Activated gamma-delta T cell treated with Interleukin-2 at 50 U/mL for 16 hours (primary cell): Measurements from ENCODE around the gene SLC6A7.

Source experiments
- DNase-seq: peaks from one replicate; pipeline ENCODE4 v3.0.0-alpha.2; 2020

Gene SLC6A7

DNA sequence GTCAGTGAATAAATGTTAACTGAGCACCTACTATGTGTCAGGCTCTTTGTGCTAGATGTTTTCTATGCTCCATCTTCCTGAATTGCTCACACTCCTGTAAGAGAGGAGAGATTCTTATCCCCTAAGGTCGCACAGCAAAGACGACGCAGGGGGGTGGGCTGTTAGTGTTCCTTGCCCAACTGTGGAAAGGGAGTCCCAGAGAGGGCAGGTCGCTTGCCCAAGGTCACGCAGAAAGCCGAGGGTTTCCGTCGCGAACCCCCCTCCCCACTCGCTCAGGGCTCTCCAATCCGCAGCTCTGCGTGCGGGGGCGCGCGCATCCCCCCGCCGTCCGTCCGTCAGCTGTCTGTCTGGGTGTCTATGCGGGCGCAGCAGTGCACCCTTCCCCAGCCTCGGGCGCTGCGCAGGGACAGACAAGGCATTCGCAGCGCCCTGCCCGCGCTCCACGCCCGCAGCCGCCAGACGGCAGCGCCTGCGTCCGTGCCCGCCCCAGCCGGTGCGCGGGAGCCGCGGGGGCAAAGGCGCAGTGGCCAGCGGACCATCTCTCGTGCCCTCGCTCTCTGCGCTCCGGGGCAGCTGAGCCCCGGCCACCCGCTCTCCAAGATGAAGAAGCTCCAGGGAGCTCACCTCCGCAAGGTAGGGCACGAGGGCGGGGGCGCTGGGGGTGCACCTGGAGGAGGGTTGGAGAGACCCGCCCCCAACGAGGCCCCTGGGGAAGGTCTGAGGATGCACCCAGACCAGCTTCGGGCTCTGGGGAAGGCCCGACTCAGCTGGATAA, at the start of gene SLC6A7:
SLC6A7 (plus strand) TSS at position 335 of the 775 bp plus-strand sequence; CDS start at position 601, 266 bp downstream.
- DNase-seq = no peak

- no peak for DNase-seq
Observed at GRCh38 chr5:150140830-150141229, 49.0 kb upstream of the SLC6A7 start.

- no peak for DNase-seq
Observed at GRCh38 chr5:150141544-150142184, 48.2 kb upstream of the SLC6A7 start.

GRCh38 chr5:150142185-150142958, 47.5 kb upstream of the SLC6A7 start:
- DNase-seq = no peak

- DNase-seq = no peak
Observed at GRCh38 chr5:150142959-150143349, 46.9 kb upstream of the SLC6A7 start.

- no peak for DNase-seq
Observed at GRCh38 chr5:150143350-150144245, 46.3 kb upstream of the SLC6A7 start.

DNA sequence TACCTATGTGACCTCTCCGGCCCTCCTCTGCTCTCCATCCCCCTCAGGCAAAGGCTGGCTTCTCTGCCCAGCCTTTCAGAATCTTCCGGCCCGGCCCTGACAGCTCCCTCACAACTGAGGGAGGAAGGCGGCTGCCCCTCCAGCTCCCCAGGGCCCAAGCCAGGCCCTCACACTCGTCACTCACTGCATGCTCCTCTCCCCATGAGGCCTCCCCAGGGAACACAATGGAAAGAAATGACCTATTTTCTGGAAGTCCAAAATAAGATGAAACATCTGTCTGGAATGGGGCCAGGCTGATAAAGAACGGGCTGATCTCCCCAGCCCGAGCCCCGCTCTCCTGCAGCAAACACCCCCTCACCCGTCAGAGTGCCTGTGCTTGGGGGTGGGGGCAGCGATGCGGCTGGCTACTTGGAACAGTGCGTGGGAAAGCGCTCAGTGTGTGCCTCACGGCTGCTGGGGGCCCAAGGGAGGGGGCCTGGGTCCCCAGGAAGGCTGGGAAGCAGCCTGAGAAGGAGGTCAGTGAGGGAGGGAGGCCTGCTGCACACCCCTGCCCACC, 45.5 kb upstream of the SLC6A7 start:
- no peak for DNase-seq

DNA sequence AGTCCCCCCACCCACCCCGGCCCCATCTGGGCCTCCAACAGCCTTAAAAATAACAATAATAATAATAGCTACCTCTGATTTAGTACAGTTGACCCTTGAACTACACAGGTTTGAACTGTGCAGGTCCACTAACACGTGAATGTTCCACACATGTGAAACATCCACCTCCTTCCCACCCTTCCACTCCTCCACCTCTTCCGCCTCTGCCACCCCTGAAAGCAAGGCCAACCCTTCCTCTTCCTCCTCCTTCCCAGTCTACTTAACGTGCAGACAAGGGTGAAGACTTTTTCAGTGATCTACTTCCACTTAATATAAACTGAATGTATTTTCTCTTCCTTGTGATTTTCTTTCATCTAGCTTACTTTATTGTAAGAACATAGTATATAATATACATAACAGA, 45.0 kb upstream of the SLC6A7 start:
- DNase-seq = no peak

DNA sequence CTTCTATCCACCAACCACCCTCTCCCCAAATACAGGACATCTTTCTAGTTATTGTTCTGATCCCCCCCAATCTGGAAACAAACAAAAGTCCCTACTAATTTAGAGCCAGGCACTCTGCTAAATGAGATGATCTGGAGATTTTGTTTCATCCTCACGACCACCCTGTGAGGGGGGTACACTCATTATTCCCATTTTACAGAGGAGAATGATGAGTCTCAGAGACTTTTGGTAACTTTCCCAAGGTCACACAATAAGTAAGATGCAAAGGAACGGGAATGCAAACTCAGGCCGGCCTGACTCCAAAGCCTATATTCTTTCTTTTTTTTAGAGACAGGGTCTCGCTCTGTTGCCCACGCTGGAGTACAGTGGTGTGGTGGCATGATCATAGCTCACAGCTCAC, 43.6 kb upstream of the SLC6A7 start:
- no peak for DNase-seq

DNA sequence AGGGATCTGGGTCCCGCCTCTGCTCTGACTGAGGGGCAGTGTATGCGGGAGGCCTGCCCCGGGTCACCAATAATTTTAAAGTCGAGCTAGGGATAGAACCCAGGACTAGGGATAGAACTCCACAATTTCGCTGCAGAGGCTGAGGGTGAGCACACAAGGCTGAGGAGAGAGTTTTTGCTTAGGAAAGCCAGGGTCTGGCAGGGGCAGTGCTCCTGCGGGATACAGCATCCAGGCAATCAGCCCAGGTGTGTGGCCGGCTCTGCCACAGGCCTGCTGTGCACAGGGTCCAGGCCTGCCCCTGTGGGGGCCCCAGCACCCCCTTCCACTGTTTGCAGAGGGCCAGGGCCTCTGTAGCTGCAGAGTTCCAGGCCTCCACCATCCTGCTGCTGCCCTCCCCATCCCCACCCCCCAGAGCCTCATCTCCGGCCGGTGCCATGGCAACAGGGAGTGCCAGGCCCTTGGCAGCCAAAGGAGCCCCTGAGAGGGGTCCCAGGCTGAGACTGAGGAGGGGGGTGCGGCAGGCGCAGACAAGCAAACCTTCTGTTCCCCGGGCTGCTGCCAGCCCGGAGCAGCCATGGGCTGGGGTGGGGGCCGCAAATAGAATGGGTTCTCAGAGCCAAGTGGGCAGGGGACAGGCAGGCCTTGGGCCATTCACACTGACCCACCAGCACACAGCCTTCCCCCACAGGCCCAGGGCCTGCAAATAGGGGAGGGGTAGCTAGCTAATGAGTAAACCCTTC, 42.8 kb upstream of the SLC6A7 start:
- no peak for DNase-seq

DNA sequence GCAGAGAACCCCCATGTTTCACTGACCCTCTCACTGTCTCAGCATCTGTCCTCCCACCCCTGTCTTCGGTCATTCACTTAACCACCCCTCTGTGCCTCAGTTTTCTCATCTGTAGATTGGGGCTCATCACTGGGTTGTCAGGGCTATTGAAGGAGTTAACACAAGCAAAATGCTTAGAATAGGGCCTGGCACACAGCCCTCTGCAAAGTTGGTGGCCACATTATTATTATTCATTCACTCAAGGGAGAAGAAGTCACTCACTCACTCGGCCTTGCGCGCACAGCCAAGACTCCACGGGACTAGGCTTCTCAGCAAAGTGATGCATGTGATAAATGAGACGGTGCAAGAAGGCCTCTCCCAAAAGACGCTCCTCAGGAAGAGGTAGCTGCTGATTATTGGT, 42.2 kb upstream of the SLC6A7 start:
- no peak for DNase-seq

DNA sequence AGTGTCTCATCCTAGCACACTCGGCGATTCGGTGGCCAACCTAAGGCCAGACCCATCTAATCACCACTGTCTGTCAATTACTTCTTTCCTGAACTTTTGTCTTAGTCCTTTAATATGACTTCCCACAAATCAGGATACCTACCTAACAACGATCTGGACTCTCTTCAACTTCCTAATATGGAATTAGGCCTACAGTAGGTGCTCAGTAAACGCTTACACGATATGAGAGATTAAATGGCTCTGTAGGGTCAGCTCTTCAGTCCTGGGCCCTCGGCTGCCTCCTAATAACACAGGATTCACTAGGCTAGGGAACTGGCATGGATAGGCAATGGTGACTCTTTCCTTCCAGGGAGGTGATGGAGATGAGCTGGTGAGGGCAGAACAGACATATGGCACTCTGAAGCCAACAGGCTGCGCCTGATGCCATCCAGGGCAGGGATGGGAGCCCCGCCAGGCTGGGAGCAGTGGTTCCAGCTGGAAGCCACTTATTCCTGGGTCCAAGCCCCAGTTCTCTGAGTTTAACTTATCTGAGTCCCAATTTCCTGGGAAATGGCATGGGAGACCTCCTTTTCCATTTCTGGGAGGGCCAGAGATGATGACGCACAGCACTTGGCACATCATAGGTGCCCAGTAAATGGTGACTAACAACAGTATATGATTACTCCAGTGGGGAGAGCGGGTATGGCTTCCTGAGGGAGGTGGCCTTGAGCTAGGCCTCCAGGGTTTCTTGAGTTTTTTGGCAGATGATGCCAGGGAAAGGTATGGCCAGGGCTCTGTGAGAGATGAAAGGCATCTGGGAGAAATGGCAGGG, 41.5 kb upstream of the SLC6A7 start:
- DNase-seq = no peak

- DNase-seq = no peak
Observed at GRCh38 chr5:150149618-150150017, 40.2 kb upstream of the SLC6A7 start.

DNA sequence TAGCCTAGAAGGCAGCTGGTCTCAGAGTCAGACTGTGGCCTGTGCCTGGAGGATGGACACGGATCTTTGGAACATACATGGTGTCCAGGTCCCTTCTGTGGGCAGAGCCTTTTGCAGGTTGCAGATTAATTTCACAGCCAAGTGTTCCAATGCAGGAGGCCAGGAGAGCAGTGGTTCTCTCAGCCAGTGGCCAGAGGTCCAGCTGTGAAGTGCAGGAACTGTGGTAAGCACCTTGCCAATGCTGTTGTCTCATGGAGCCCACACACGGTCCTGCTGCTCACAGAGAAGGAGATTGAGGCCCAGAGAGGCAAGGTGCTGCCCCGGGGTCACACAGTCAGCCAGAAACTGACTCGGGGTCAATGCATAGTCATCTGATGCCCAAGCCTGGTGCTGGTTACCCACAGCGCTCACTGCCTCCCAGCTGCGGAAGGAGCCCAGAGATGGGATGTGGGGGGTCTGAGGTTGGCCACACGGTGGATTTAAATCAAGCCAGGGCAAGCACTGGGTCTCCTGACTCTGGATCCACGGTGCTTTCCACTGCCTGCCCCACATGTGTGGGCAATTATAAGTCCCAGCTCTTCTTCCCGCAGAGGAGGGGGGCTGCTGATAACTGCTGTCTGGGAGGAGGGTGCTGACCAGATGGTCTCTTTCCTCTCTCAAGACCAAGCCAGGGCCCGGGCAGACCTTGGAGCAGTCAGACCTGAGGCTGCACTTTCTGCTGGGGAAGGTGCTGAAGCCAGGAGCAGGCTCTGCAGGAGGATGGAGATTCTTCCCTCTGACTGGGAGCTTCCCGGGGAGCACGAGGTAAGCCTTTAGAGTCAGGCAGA, 37.0 kb upstream of the SLC6A7 start:
- DNase-seq = no peak

GRCh38 chr5:150153483-150153882, 36.4 kb upstream of the SLC6A7 start:
- no peak for DNase-seq

GRCh38 chr5:150153957-150154617, 35.8 kb upstream of the SLC6A7 start:
- DNase-seq = no peak

GRCh38 chr5:150154618-150155128, 35.2 kb upstream of the SLC6A7 start:
- no peak for DNase-seq

DNA sequence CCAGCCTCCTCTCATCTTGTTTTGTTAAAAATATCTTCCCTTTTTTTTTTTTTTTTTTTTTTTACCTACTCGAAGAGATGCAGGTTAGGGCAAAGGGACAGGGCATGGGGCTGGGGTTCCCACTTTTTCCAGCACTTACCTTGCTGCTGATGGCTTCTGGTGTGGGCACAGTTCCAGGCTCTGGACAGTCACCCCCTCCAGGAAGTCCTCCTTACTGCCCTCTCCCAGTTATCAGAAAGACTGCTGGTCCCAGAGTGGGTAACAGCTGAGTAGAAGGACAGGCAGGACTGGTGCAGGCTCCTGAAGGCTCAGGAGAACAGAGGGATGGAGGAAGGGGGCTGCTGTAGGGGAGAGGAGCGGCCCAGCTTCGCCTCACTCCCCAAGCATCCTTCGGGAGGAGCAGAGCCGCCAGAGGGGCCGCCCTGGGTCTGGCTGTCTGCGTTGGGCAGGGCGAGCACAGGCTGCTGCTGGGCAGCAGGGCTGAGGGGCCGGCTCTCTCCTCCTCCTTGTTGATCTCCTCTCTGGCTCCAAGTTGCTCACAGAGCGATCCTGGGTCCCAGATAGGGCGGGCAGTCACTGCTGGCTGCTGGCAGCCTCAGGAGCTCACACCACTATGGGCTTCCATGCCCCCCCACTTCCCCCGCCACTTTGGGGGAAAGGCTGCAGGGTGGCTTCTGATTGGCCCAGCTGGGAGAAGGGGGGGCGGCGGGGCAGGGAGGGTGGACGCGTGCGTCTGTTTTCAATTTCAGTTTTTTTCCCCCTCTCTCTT, 34.4 kb upstream of the SLC6A7 start, which contains the start of gene PDGFRB:
PDGFRB (minus strand) TSS at position 588 of the 769 bp plus-strand sequence. CDS start 18,798 bp downstream, outside the sequence.
- DNase-seq = peak; percentile 57
